Thymus (tissue), 14 donors: ENCODE measurements around the gene TFRC. TPM values are rescaled to one million over a fixed set of nuclear protein-coding genes. Genes with fewer than 3 reads are reported as not detected.
A peak's percentile ranks its signal among the peaks of the same experiment; 100 is the strongest.

Source experiments
- DNase-seq, 9 donors: peaks; one replicate each; pipeline ENCODE4 v3.0.0-alpha.2; 2013; ENCODE audit warnings: low spot score in 9 of 9, low read depth in 6 of 9, missing footprints in 1 of 9
- H3K27ac ChIP-seq, 2 donors: one replicate each; pipeline ENCODE4 v1.5.1; 2013; ENCODE audit warnings: control low read depth in 1 of 2, low read depth in 1 of 2, low read length in 1 of 2, mild to moderate bottlenecking in 1 of 2, moderate library complexity in 1 of 2
- H3K27me3 ChIP-seq, 2 donors: one replicate each; pipeline ENCODE4 v1.5.1; 2013; ENCODE audit warnings: low read length in 1 of 2; ENCODE audit not compliant: control insufficient read depth in 2 of 2, insufficient read depth in 1 of 2
- H3K36me3 ChIP-seq, 2 donors: one replicate each; pipeline ENCODE4 v1.5.1; 2013; ENCODE audit warnings: low read length in 1 of 2, mild to moderate bottlenecking in 1 of 2, moderate library complexity in 1 of 2; ENCODE audit not compliant: control insufficient read depth in 2 of 2, insufficient read depth in 2 of 2
- H3K4me1 ChIP-seq, 2 donors: one replicate each; pipeline ENCODE4 v1.5.1; 2013; ENCODE audit warnings: low read length in 2 of 2; ENCODE audit not compliant: control insufficient read depth in 2 of 2, insufficient read depth in 2 of 2
- H3K4me3 ChIP-seq, 2 donors: one replicate each; pipeline ENCODE4 v1.5.1; 2013; ENCODE audit warnings: low read length in 2 of 2, control low read depth in 1 of 2, mild to moderate bottlenecking in 1 of 2
- H3K9me3 ChIP-seq, 2 donors: one replicate each; pipeline ENCODE4 v1.5.1; 2013; ENCODE audit warnings: low read length in 1 of 2, mild to moderate bottlenecking in 1 of 2; ENCODE audit not compliant: control insufficient read depth in 2 of 2, insufficient read depth in 1 of 2
- WGBS: extraction: QIAGEN DNeasy Blood & Tissue Kit; methylation state at CpG from one replicate; pipeline ENCODE4 v1.1.7; 2013; 5-methylcytosine and 5-hydroxymethylcytosine counted together
- long read RNA-seq, 10 donors: transcript quantifications; one replicate each; lab custom pipeline, GENCODE V29; 2026
- polyA plus RNA-seq: library from polyadenylated mRNA; stranded (reverse); fragments of 200-250 nt; gene quantifications from one replicate; pipeline ENCODE4 v1.2.3, GENCODE V29; 2013
- total RNA-seq: library from RNA; stranded (reverse); fragments of 120-200 nt; gene quantifications from one replicate; pipeline ENCODE4 v1.2.4, GENCODE V29; 2013
- donor health status: healthy.

The TFRC gene
- total RNA-seq (48.2 TPM), polyA plus RNA-seq (32.0 TPM)
- long read RNA-seq, donor 1: 0 reads
- long read RNA-seq, donor 2: 0 reads
- long read RNA-seq, donor 3, full-length matches to known transcripts: 7 of 7 reads
- long read RNA-seq, donor 3, partial matches to known transcripts: 0 of 7 reads
- long read RNA-seq, donor 3, other reads (novel, unspliced or antisense): 0 of 7 reads
- long read RNA-seq, donor 4, full-length matches to known transcripts: 4 of 4 reads
- long read RNA-seq, donor 4, partial matches to known transcripts: 0 of 4 reads
- long read RNA-seq, donor 4, other reads (novel, unspliced or antisense): 0 of 4 reads
- long read RNA-seq, donor 5, full-length matches to known transcripts: 7 of 7 reads
- long read RNA-seq, donor 5, partial matches to known transcripts: 0 of 7 reads
- long read RNA-seq, donor 5, other reads (novel, unspliced or antisense): 0 of 7 reads
- long read RNA-seq, donor 6, full-length matches to known transcripts: 5 of 5 reads
- long read RNA-seq, donor 6, partial matches to known transcripts: 0 of 5 reads
- long read RNA-seq, donor 6, other reads (novel, unspliced or antisense): 0 of 5 reads
- long read RNA-seq, donor 7, full-length matches to known transcripts: 10 of 10 reads
- long read RNA-seq, donor 7, partial matches to known transcripts: 0 of 10 reads
- long read RNA-seq, donor 7, other reads (novel, unspliced or antisense): 0 of 10 reads
- long read RNA-seq, donor 8, full-length matches to known transcripts: 3 of 3 reads
- long read RNA-seq, donor 8, partial matches to known transcripts: 0 of 3 reads
- long read RNA-seq, donor 8, other reads (novel, unspliced or antisense): 0 of 3 reads
- long read RNA-seq, donor 9, full-length matches to known transcripts: 7 of 7 reads
- long read RNA-seq, donor 9, partial matches to known transcripts: 0 of 7 reads
- long read RNA-seq, donor 9, other reads (novel, unspliced or antisense): 0 of 7 reads
- long read RNA-seq, donor 10, full-length matches to known transcripts: 5 of 5 reads
- long read RNA-seq, donor 10, partial matches to known transcripts: 0 of 5 reads
- long read RNA-seq, donor 10, other reads (novel, unspliced or antisense): 0 of 5 reads

DNA sequence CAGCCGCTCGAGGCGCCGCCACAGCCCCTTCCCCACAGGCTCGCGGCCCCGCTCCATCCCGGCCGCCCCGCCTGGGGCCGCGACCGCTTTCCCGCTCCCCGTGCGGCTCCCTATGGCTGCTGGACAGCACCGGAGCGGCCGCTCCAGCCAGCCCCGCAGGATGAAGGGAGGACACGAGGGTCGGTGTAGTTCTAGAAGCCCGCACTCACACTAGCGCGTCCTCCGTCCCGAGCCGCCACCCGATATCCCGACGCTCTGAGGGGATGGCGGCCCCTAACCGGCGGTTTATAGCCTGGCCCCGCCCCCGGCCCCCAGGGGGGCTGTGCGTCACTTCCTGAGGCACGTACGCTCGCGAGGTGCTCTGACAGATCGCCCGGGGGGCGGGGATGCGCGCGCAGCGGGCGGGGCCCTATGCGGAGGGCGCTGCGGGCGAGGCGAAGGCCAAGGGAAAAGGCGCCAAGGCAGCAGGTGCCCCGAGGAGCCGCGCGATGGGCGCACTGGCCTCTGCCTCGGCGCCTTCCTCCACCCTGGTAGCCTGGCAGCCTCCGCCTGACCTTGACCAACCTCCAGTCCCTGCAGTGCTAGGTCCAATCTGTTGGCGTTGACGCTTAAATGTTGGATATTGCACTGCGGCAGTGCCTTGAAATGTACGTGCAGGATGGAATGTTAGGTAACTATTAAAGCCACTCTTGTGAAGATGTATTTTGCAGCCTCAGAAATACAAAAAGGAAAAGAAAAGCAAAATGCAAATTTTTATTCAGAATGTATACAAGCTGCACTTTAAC lies at the start of gene TFRC:
Gene TFRC (minus strand): TSS at position 257 of the 785 bp plus-strand sequence. CDS start 4,991 bp downstream, outside the sequence.
- Histone ChIP-seq H3K4me1 (peaks cover 22 to 31% of the 10 kb centered on the region in 2 donors), H3K36me3 (peaks cover 0 to 3% of the 10 kb centered on the region in 2 donors), H3K9me3 (no peaks in the 10 kb centered on the region), H3K27me3 (no peaks in the 10 kb centered on the region), H3K27ac (peak within 1 kb of the TSS; percentile 91 to 96), H3K4me3 (peak within 1 kb of the TSS; percentile 63 to 81)
- DNase-seq: peak; percentile 88 to 98 (median 97)
- WGBS: under 1% methylated on average over 67 of the region's 67 CpGs

DNA sequence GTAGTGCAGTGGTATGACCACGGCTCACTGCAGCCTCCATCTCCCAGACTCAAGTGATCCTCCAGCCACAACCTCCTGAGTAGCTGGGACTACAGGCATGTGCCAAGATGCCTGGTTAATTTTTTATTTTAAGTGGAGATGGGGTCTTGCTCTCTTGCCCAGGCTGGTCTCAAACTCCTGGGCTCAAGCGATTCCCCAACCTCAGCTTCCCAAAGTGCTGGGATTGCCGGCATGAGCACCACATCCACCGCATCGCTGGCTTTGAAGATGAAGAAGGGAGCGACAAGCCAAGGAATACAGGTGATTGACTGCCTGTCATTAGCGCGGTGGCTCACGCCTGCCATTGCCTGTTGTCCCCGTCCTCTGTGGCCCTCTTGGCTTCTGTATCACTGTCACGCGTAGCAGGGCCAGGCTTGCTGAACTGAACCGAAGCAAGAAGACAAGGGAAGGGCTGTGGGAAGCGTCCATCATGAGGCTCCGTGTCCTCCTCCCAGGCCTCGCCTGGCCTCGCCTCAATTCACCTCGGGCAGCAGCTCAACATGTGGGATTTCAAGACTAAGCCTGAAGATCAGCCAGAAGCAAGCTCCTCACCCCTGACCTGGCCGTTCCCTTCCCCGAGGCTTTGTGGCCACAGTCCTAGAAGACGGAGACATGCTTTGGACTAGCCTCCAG lies 46.4 kb upstream of the TFRC start:
- Histone ChIP-seq H3K9me3 (peaks cover 0 to 10% of the 10 kb centered on the region in 2 donors), H3K27ac (no peak overlapping the region), H3K36me3 (peaks cover 0 to 4% of the 10 kb centered on the region in 2 donors), H3K4me3 (no peak overlapping the region), H3K27me3 (no peaks in the 10 kb centered on the region), H3K4me1 (peaks cover 5 to 20% of the 10 kb centered on the region in 2 donors)
- 94% methylated on average over 21 of the region's 21 CpGs for WGBS
- DNase-seq: no peak

DNA sequence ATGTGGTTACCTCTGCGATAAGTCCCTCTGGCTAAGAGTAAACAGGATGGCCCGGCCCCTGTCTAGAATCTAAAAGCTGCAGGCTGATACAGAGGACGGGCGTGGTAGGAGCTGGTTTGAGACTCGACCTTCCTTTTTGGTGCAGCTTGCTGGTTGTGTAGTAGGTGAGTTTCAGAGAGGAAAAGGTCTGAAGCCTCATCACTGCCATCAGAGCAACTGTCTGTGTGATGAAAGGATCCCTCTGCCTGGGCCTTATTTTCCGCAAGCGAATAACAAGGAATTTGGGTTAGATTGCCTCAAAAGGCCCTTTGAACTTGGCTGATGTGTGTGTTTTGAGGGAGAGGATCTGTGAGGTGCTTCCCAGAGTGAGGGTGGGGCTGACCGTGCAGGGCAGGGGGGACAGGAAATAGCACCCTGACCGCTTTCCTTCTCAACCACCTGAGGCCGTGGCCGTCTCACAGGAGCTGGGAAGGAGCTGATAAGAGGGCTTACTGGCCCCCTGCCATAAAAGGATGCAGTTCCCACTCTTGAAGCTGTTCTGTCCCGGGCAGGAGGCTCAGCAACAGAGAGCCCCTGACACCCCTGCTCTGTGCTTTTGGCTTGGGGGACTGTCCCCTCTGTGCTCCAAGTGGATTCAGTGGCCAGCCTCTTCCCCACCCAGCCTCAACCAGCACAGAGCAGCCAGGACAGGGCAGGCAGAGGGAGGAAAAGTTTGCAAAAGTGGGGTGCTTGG lies 45.6 kb upstream of the TFRC start:
- Histone ChIP-seq H3K36me3 (peaks cover 0 to 4% of the 10 kb centered on the region in 2 donors), H3K4me1 (peaks cover 5 to 28% of the 10 kb centered on the region in 2 donors), H3K27ac (peak overlapping the region in 1 of 2 donors; percentile 38), H3K27me3 (no peaks in the 10 kb centered on the region), H3K9me3 (peaks cover 0 to 10% of the 10 kb centered on the region in 2 donors), H3K4me3 (no peak overlapping the region)
- DNase-seq: peak in 1 of 9 donors; percentile 37
- 28% methylated on average over 12 of the region's 12 CpGs for WGBS

DNA sequence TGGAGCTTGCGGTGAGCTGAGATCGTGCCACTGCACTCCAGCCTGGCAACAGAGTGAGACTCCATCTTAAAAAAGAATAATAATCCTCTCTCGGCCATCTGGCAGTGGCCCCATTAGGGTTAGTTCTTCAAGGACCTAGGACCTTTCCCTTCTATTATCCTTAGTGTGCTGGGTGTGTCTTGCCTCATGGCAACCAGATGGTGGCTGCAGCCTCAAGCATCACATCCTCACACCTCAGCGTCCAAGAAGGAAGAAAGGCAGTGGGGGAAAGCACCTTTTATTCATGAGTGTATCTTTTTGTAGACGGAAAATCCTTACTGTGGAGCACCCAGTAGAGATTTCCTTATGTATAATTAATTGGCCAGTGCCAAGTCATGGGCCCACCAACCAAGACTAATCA lies 42.7 kb upstream of the TFRC start:
- Histone ChIP-seq H3K27me3 (no peaks in the 10 kb centered on the region), H3K4me3 (no peak overlapping the region), H3K4me1 (peaks cover 30 to 54% of the 10 kb centered on the region in 2 donors), H3K9me3 (peaks cover 0 to 3% of the 10 kb centered on the region in 2 donors), H3K36me3 (no peaks in the 10 kb centered on the region), H3K27ac (no peak overlapping the region)
- no peak for DNase-seq
- 95% methylated on average over 5 of the region's 5 CpGs for WGBS

DNA sequence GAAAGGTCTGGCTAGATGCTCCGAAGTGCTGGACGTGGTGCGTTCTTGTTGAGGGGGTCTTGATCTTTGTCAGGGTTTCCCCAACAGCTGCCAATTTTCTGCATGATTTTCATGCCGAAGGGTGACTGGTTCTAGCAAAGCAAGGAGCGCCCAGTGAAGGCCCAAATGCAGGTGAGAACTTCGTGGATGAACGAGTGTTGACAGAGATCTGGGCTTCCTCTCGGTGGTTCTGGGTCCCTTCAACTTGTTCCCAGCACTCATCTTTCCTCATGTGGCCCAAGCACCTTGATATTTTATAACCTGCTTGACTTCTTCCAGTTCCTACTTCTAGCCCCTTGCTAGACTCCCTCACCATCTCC lies 40.8 kb upstream of the TFRC start:
- H3K36me3 ChIP-seq: no peaks in the 10 kb centered on the region
- DNase-seq: no peak
- no peak overlapping the region for H3K4me3 ChIP-seq
- H3K27ac ChIP-seq: no peak overlapping the region
- no peaks in the 10 kb centered on the region for H3K27me3 ChIP-seq
- peaks cover 0 to 3% of the 10 kb centered on the region in 2 donors for H3K9me3 ChIP-seq
- 78% methylated on average over 8 of the region's 8 CpGs for WGBS
- H3K4me1 ChIP-seq: peaks cover 28 to 56% of the 10 kb centered on the region in 2 donors

DNA sequence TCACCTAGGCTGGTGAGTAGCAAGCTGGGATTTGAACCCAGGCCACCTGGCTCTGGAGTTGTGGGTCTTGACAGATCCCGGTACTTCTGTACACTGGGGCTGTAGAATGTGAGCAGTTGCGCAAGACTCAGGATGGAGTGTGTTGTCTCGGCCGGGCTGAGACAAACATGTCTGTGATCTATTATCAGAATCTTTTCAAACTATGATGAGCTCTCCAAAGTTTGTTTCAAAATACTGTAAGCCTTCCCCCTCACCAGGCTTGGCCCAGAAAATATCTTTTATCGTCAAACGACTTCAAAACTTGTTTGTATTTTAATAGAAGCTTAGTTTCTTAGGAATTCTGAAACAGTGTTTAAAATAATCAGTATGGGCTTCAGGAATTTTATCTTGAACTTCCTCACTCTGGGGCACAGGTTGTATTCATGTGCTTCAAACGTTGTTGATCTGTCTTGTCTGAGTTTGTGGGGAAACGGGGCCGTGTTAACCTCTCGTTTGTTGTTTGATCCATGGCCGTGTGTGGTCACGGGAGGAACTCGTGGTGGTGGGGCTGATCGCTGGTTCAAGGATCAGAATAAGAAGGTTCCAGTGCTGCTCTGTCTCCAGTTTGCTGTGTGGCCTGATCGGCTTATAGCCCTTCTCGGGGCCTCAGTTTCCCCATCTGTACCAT lies 40.3 kb upstream of the TFRC start:
- peaks cover 24 to 51% of the 10 kb centered on the region in 2 donors for H3K4me1 ChIP-seq

DNA sequence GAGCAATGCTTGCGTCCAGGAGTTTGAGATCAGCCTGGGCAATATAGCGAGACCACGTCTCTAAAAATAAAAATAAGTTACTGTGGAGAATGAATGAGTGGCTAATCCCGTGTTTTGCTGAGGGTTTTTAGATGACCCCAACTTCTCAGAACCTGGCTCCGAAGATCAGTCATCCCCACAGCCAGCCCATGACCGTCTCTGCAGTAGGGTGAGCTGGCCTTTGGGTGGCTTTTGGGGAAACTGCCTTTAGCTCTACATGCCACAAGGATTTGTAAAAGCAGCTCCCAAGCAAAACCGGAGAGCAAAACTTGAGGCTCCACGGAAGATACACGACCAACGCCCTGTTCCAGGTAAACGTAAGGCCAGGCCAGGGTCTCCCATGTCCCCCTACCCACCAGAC lies 39.2 kb upstream of the TFRC start:
- no peak overlapping the region for H3K4me3 ChIP-seq
- 80% methylated on average over 11 of the region's 11 CpGs for WGBS

More for the DNA sequence above, 40.3 kb upstream of the TFRC start:
- H3K27ac ChIP-seq: no peak overlapping the region
- no peak overlapping the region for H3K4me3 ChIP-seq
- no peaks in the 10 kb centered on the region for H3K27me3 ChIP-seq
- WGBS: 43% methylated on average over 16 of the region's 16 CpGs
- peaks cover 0 to 3% of the 10 kb centered on the region in 2 donors for H3K9me3 ChIP-seq
- no peaks in the 10 kb centered on the region for H3K36me3 ChIP-seq
- DNase-seq: peak in 1 of 9 donors; percentile 30

More for the DNA sequence above, 39.2 kb upstream of the TFRC start:
- Histone ChIP-seq H3K9me3 (peaks cover 0 to 3% of the 10 kb centered on the region in 2 donors), H3K27ac (no peak overlapping the region), H3K36me3 (no peaks in the 10 kb centered on the region), H3K4me1 (peaks cover 24 to 47% of the 10 kb centered on the region in 2 donors), H3K27me3 (no peaks in the 10 kb centered on the region)
- DNase-seq: no peak
